ENCODE measurements around the gene SMIM11.
"Not testable (repeated sequence)": the region's sequence is repeated elsewhere in the genome, so short reads cannot be mapped to it uniquely, and the experiment has no call there.

The SMIM11 gene

GRCh38 chr21:34423805-34424204 is 48.5 kb downstream of the SMIM11 start, which contains the start of gene SMIM34:
Gene SMIM34, minus strand, starts transcription at chr21:34423951. Its CDS starts 112 bp downstream, at chr21:34423839.
- DNase-seq (ENCODE audit: low spot score), result not testable (repeated sequence)

DNA sequence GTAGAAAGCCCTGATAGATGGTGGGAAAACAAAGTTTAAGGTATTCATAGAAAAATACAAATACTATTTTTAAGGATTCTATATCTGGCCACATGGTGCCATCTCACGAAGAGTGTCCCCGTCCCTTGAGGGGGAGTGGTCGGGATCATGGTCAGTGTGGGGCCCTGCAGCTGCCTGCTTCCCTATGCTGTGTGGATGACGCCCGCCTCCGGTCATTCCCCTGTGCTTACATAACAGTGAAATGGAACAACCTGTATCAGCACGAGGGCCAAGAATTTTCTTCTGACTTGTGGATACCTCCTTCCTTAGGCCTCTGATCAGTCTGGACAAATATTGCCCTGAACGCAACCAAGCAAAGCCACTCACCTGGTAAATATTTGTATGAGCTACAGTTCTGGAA is 52.0 kb downstream of the SMIM11 start:
- DNase-seq (ENCODE audit: low spot score), result not testable (repeated sequence)

- not testable (repeated sequence) for DNase-seq (ENCODE audit: low spot score)
Measured at GRCh38 chr21:34428441-34428840, 53.1 kb downstream of the SMIM11 start.

DNA sequence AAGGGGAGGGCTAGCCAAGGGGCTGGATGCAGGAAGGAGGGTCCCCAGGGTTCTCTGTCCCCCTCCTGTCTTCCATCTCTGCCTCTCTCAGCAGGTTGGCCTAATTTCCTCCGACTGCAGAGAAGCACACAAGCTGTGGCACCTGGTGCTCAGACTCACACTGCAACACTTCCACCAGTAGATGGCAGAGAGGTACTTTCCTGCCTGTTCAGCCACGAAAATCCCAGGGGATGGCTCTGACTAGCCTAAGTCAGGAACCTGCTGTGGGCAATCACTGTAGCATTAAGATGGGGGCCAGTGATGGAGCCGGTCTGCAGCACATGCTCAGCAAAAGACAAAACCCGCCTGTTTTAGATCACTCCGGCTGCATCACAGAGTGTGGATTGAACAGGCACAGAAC is 54.4 kb downstream of the SMIM11 start:
- DNase-seq (ENCODE audit: low spot score), result not testable (repeated sequence)
